ENCODE measurements around the gene IMMP2L. TPM values are rescaled to one million over a fixed set of nuclear protein-coding genes. Genes with fewer than 3 reads are reported as not detected.
"Not testable (repeated sequence)": the region's sequence is repeated elsewhere in the genome, so short reads cannot be mapped to it uniquely, and the experiment has no call there.

The IMMP2L gene
- total RNA-seq, 1 donor from 2014 or later, result 35.5 TPM

DNA sequence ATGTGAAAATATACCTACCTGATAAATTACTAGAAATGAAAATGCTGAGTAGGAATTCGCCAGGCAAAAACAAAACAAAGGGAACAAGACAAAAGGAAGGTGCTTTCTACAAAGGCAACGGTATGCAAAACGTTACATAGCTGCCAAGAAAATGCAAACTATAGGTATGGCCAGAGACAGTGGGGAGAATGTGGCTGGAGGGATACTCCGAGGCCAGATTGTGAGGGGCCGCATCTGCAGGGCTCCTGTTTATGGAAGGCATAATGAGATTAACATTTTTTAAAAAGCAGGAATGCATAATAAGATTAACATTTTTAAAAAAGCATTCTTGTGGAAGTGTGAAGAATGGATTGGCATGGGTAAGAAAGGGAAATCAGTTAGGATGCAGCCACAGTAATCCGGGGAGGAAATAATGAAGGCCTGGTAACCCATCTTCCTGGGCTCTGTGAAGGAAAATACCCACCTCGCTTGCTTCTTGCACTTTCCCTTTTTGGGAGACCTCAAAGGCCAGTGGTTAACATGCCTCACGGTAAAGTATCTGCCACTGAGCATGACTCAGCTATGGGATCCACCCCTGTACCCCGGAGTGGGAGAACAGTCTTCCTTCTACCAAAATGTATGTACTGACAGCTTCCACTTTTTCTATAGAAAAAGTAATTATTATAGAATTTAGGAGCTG lies 617.2 kb downstream of the IMMP2L start:
- no peak for DNase-seq (ENCODE audit: low spot score)

DNA sequence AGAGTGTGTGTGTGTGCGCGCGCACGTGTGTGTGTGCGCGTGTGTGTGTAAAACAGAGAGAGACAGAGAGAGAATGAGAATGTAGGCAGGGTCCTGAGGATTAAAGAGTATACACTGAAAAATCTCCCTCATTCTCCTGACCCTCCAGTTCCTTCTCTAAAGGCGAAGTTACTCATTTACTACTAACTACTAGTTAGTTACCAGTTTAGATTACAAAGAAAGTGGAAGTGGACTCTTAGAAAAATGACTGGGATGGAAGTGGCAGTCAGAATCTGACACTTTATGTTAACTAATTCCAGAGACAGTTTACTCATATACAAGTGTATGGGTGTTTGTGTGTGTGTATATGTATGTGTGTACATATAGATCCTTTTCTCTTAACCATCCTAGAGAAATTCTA lies 617.8 kb downstream of the IMMP2L start:
- DNase-seq (ENCODE audit: low spot score), result no peak

DNA sequence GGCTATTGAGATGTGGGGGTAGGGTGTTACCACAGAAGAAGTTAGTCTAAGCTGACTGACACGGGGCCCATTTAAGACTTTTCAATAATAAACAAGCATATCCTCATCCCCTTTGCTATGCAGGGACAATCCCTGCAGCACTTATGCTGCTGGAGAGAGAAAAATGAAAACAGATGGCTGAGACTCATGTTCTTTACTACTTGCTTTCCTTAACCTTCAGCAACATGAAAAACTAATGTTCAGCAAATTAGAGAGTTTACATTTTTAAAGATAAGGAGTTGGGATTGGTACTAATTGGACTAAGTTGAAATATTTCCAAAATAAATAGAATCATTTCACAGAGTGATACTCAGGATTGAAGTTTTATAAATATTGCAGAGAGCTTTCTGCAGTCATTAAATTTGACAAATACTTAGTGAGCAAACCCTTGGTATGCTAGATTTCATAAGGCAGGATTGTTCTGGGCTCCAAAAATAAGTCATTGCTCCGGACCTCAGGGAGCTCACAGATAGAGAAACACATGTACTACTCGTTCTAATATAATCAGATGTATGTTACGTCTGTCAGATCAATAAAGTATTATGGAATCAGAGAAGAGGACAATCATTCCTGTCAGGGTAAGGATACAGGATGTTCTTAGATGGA lies 618.5 kb downstream of the IMMP2L start:
- no peak for DNase-seq (ENCODE audit: low spot score)

DNA sequence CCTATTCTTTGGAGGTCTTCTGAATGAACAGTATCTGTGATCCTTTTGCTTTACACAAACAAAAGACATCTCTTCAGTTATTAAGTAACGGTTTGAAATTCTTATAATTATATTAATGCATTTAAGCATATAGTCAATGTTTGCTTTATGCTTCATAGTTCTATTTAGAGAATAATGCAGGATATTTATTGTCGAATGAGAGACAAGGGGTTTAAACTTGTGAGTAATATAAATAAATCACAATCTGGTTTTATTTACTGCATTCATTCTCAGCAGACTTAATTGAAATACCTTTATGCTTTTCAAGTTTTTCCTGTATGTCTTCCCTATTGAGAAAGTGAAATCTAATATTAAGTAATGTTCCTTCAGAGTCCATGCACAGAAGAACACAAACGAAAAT lies 620.9 kb downstream of the IMMP2L start:
- no peak for DNase-seq (ENCODE audit: low spot score)

DNA sequence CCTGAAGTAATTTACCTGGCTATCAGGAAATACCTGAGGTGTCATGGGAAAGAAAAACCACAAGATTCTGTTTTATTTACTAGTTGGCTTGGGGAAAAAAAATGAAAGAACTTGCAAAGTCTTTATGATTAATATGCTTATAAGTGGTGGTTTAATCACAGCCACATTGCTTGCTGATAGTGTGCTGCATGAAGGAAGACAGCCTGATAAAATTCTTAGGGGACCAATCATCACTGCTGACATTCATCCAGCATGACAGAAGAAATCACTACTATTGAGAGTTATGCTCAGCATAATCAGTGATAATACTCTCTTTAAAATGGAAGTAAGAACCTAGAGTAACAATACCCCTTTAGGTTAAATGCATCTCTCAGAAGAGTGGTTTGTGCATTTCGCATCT lies 621.5 kb downstream of the IMMP2L start:
- DNase-seq (ENCODE audit: low spot score), result no peak

DNA sequence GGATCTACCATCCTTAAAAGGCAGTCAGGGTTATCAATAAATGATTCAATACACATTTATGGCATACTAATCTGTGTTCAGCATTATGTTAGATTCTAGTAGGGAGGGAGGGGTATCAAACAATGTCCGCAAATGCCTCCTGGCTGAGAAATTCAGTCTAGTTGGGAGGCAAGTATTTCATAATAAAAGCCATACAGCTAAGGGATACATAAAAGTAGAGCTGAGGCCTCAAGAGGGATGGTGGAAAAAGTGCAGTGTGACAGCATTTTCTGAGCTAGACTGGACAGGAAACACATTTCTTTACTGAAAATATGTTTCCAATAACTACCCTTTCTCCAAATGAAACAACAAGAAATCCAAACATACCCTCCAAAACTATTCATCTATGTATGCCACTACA lies 624.1 kb downstream of the IMMP2L start:
- no peak for DNase-seq (ENCODE audit: low spot score)

DNA sequence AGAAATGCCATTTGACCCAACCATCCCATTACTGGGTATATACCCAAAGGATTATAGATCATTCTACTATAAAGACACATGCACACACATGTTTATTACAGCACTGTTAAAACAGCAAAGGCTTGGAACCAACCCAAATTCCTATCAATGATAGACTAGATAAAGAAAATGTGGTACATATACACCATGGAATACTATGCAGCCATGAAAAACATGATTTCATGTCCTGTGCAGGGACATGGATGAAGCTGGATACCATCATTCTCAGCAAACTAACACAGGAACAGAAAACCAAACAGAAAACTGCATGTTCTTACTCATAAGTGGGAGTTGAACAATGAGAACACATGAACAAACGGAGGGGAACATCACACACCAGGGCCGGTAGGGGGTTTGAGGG lies 625.6 kb downstream of the IMMP2L start:
- DNase-seq (ENCODE audit: low spot score), result not testable (repeated sequence)

DNA sequence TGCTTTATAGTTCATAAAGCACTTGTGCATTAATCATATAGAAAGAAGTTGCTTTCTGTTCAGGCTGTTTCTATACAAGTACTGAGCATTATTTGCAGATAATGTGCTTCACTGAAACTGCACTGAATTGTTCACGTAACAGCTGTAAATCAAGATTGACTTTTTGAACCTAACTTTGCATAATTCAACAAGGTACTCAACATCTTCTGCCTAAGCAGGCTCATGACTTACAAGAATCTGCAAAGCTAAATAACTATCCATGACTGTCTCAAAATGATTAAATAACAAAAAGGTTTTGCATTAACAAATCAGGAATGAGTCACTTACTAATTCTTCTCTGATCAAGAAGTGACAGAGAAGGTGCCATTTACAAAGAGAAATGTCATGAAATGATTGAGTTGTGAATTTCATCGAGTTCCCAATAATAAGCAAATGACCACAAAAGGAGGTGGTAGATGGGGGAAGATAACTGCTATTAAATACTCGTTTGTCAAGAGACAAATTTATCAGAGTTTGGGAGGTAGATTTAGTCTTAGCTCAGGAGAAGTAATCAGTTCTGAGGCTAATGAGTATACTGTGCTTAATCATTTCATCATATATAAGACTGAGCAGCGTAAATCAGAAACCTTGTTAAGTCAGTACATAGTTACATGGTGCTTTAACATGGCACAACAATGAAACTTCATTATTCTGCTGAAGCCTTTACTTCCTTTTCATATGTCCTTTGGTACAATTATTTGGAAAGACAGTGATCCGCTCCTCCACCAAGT lies 632.6 kb downstream of the IMMP2L start:
- DNase-seq (ENCODE audit: low spot score), result no peak

DNA sequence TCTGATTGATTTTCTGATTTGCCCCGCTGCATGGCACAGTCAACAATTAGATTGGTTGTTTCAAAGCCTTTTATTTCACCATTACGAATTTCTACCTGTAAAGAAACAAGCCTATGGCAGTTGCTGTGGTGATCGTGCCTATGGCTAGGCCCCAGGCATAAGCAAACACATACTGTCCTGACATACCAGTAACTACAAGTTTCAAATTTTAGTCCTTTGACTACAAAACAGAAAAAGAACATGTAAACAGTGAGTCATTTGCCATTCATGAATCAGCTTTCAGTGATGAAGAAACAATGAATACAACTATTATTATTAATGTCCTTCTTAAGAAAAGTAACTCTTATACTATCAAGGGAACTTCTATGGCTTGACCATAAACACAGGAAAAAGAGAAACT lies 639.4 kb downstream of the IMMP2L start:
- DNase-seq (ENCODE audit: low spot score), result no peak

DNA sequence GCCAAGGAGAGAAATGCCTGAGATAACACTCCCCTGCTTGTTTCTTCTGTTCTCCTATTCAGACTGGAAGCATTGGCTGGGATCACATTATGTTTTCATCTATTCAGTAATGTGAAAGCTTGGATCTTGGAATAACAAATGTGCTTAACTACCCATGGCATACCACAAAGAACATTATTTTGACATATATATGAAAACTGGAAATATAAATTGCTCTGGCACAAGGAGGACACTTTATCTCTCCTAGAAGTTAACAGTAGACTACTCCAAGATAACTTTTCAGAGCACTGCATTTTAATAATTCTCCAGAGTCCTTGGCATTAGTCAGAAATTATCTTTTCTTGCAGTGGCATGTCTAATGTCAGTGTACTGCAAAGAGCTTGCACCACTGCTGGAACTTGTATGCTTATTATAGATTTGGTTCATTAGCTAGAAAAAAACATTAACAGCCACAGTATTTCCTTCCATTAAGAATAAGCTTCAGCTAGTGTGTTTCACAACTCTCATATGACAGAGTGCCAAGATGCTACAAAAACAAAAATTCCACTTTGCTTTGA lies 640.6 kb downstream of the IMMP2L start:
- DNase-seq (ENCODE audit: low spot score), result no peak

DNA sequence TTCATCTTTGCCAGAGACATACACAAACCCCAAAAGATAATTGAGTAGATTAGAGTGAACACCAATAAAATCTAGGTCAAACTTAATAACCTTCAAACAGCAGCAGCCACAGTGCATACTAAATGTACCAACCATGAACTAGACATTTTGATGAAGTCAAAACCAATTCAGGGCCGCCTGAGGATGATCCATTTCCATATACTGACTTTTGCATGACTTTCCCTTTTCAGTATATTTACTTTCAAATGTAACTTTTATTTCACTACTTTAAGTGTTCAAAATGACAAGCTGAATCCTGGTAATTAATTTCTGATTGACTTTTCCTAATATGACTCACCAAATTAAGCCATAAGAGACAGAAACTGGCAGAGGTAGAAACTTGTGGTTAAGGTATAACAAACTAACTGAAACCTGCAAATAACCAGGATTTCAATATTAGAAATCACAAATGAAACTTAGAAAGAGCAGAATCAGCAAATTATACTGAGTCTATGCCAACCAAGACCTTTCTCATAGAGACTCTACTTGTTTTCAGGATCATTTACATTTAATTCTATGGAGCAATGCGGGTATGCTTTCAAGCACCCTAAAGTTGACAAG lies 643.2 kb downstream of the IMMP2L start:
- no peak for DNase-seq (ENCODE audit: low spot score)

DNA sequence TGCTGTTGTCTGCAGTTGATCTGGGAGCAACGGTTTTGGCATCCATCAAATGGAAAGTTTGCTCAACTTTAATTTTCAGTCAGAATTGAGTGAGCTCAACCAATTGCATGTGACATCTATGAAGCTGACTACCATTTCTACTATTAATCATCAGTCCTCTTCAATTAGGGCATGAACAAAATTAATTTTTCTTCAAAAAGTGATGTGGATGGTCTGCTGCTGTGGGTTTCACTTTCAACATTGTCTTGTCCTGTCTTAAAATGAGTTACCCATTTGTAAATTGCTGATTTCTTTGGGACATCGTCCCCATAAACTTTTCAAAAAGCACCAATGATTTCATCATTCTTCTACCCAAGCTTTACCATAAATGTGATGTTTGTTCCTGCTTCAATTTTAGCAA lies 648.0 kb downstream of the IMMP2L start:
- no peak for DNase-seq (ENCODE audit: low spot score)

DNA sequence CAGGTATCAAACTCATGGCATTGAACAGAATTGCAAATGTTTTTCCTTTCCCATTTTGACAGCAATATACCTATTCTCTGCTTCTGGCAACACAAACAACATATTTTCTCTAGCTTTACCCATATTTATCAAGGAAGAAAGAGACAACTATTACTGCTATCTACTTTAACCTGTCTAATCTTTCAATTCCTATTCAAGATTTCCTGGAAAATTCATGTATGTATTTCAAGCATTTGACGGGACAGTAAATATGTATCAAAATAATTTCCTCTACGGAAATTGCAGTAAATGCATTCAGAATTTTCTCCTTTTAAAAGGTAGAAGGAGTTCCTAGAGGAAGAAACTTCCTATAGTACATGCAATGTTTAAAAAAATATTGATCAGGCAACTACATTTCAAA lies 650.7 kb downstream of the IMMP2L start:
- DNase-seq (ENCODE audit: low spot score), result no peak

DNA sequence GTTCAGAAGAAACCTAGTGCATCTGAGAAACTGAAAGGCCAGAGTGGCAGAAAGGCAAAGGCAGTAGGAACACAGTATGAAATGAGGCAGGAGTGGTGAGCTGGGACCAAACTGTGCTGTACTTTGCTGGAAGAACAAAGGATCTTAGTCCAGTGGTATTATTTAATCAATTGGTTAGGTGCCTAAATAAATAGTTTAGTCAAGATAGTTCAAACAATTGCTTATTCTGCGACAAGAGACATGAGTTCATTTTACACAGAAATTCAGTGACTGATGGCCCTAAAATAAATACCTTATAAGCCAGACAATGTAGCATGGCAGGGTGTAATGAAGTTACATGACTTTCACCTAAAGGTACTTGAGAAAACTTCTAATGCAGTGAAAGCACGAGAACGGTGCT lies 653.2 kb downstream of the IMMP2L start:
- no peak for DNase-seq (ENCODE audit: low spot score)

DNA sequence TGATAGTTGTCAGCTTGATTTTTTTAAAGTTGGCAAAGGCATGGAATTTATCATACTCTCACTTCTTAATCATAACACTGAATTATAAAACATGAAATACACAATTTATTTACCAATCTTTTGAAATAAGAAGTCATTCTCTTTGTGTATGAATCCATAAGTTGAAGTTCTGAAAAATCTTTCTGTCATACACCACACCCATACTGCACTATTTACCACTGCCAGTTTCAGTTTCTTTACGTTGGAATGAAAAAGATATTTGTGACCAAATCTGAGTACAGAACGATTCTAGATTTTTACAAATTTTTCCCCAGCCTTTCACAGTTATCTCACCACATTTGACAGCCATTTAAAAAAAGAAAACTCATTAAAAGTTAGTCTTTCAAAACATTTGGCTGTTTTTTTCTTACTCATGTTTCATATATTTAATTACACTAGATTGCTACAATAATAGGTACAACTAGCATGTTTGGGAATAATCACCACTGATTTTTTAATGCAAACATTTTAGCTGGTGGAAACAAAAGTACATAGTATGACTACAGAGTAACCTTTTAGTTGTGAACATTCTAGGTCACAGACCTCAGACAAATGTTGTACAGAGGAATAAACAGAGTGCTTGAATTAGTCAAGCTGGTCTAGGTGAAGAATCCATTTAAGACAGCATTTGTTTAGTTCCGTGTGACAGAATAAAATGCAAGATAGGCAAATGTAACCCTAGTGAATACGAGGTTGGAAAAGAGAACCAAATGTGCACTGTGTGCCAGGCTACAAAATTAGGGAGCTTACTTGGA lies 656.3 kb downstream of the IMMP2L start:
- DNase-seq (ENCODE audit: low spot score), result no peak

DNA sequence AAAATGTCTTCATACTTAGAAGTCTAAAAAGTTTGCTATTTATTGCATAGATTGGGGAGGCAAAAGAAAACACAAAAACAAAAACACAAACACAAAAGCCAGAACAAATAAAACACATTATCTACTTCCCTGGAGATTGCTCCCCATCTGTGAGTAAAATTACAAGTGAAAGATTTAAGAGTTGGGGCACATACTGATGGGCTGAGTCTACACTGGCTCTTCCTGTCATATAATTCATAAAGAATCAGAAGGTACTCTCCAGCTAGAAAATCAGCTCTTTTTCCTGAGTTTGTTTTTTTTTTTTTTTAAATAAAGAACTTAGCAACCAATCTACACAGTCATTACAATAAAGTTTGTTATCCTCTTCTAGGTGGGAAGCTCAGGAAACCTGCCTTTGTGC lies 663.8 kb downstream of the IMMP2L start:
- DNase-seq (ENCODE audit: low spot score), result no peak

DNA sequence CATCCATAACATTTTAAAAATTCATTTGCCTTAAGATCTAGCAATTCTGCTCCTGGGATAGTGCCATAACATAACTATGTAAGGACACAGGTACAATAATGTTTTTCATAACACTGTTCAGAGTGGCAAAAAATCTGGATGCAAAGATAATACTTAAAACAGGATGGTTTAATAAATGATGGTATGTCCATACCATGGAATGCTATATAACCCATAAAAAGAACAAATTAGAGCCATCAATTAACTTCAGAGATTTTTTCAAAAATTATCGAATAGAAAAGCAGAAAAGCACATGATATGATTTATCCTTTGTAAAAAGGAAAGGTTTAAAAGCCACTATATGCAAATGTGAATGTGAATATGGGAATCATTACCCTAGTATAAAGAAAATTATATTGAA lies 664.8 kb downstream of the IMMP2L start:
- DNase-seq (ENCODE audit: low spot score), result no peak

DNA sequence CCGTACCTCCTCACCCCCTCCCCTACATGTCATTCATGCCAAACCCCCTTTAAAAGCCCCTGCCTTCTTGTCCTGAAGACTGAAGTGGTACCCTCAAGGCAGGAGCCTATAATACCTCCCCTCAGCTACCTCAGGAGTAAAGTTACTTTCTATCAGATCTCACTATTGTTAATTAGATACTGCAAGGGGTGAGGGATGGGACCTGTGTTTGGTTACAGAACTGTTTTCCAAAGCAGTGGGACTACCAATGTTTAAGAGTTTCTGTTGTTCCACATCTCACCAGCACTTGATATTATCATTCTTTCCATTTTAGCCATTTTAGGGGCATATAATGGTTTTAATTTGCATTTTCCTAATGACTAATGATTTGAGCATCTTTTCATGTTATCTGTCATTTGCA lies 668.2 kb downstream of the IMMP2L start:
- no peak for DNase-seq (ENCODE audit: low spot score)

DNA sequence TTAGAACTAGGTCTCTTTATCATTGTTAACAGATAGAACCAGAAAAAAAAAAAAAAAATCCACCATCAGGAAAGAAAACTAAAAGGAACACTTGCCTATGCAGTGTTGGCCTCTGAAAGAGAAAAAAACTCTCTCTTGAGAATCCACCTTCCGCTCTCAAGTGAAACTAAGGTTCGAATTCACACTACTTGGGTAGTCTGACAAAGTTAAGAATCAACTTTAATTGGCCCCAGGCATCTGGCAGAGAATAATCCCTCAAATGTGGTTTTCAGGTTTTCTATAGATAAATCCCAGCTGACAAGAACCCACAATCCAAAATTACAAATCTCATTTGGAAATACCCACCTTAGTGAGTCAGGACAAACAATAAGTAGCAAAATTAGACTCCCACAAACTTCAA lies 671.1 kb downstream of the IMMP2L start:
- DNase-seq (ENCODE audit: low spot score), result no peak

DNA sequence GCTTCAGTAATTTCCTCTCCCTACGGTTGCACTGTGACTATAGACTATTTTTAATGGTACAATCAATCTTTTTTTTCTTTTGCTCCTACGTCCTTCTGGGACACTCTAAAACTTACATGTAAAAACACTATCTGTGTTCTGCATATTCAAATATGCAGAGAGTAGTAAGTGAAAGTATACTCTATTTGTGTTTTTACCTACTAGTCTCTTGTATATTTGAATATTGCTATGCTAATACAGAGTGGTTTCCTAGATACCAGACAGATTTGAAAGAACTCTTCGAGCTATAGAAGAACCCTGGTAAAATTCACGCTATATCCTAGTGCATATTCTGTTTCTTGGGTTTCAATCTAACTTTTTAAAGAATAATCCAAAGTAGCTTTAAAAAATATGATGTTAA lies 672.2 kb downstream of the IMMP2L start:
- no peak for DNase-seq (ENCODE audit: low spot score)

DNA sequence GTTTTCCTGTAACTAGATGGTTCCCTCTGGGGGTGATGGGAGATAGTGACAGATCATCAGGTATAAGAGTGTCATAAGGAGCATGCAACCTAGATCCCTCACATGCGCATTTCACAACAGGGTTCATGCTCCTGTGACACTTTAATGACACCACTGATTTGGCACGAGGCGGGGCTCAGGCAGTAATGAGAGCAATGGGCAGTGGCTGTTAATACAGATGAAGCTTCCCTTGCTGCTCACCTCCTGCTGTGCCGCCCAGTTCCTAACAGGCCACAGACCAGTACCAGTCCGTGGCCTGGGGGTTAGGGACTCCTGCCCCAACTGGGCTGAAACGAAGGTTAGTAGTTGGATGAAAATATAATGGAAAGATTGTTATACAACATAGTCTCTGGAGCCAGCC lies 673.0 kb downstream of the IMMP2L start:
- no peak for DNase-seq (ENCODE audit: low spot score)

Data from mesenteric fat pad (tissue), 1 donor.